ENCODE data around the gene LDLRAD4.

The LDLRAD4 gene

DNA sequence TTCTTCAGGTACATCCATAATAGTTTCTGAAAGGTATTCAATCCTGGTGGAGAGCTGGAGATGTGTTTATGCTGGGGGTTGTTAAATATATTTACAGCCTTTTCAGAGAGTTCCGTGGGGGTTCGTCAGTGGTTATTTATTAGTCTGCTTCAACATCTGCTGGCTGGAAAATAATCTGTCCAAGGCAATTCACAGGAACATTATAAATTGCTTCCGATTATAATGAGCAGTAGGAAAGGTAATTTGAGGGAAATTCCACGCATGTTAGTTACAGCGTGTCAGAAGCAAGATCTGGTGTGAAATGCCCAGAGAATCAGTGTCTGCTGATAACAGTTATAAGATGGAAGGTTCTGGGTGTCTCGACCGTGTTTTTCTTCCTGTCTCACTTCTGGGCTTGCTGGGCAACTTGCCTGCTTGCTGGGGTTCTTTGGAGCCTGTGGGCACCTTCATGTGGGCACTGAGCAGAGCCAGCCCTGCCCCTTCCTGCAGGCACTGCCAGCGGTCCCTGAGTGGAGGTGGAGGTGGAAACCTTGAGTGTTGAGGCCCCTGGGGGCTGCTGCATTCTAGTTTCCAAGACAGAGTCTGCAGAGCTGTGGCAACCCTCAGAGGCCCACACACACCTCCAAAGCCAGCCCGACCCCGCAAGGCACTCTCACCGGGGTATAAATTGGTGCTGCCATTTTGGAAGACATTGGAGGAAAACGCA is 322.1 kb downstream of the LDLRAD4 start:
- no peaks in the 10 kb centered on the region for H3K36me3 ChIP-seq
- TF ChIP-seq, protein P1, sequence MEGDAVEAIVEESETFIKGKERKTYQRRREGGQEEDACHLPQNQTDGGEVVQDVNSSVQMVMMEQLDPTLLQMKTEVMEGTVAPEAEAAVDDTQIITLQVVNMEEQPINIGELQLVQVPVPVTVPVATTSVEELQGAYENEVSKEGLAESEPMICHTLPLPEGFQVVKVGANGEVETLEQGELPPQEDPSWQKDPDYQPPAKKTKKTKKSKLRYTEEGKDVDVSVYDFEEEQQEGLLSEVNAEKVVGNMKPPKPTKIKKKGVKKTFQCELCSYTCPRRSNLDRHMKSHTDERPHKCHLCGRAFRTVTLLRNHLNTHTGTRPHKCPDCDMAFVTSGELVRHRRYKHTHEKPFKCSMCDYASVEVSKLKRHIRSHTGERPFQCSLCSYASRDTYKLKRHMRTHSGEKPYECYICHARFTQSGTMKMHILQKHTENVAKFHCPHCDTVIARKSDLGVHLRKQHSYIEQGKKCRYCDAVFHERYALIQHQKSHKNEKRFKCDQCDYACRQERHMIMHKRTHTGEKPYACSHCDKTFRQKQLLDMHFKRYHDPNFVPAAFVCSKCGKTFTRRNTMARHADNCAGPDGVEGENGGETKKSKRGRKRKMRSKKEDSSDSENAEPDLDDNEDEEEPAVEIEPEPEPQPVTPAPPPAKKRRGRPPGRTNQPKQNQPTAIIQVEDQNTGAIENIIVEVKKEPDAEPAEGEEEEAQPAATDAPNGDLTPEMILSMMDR (IDR thresholded peaks at IDR 0.05; ENCODE audit: low read depth, low read length): no peak
- no peak overlapping the region for H3K4me3 ChIP-seq (ENCODE audit: low read depth, low read length)
- no peak for DNase-seq
- no peaks in the 10 kb centered on the region for H3K9me3 ChIP-seq (ENCODE audit: severe bottlenecking)
- no peak overlapping the region for H3K27ac ChIP-seq
- no peaks in the 10 kb centered on the region for H3K27me3 ChIP-seq (ENCODE audit: insufficient read depth, low read depth, severe bottlenecking)

DNA sequence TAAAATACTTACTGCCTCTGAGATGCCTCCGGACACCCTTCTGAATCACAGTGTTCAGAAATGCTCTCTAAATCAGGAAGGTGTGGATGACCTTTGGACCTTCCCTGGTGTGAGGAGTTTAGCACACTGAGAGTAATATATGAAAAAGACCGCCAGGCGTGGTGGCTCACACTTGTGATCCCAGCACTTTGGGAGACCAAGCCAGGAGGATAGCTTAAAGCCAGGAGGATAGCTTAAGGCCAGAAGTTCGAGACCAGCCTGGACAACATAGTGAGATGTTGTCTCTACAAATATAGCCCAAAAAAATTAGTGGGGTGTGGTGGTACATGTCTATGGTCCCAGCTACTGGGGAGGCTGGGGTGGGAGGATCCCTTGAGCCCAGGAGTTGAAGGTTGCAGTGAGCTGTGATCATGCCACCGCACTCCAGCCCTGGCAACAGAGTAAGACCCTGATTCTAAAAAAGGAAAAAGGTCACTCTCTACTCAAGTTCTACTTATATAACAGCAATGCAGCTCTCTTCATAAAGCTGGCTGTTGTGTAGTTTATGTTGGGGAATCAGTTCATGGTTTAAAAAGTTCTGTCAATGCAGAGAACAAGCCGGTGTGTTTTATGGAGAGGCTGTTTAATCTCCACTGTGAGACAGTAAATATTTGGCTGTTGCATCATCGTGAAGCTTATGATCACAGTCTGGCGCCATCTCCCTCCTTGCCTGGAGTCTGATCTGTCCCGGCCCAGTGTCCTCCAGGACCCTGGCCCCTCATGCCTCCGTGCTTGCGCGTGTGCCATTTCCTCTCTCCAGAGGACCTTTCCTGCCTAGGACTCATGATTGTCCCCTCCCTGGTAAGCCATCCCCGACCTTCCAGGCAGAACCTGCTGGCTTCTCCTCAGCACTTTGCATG is 323.3 kb downstream of the LDLRAD4 start:
- TF ChIP-seq, protein P1 (IDR thresholded peaks at IDR 0.05; ENCODE audit: low read depth, low read length): no peak
- Histone ChIP-seq H3K27me3 (ENCODE audit: insufficient read depth, low read depth, severe bottlenecking) (no peaks in the 10 kb centered on the region), H3K27ac (no peak overlapping the region), H3K9me3 (ENCODE audit: severe bottlenecking) (no peaks in the 10 kb centered on the region), H3K4me3 (ENCODE audit: low read depth, low read length) (no peak overlapping the region), H3K36me3 (no peaks in the 10 kb centered on the region)
- no peak for DNase-seq

DNA sequence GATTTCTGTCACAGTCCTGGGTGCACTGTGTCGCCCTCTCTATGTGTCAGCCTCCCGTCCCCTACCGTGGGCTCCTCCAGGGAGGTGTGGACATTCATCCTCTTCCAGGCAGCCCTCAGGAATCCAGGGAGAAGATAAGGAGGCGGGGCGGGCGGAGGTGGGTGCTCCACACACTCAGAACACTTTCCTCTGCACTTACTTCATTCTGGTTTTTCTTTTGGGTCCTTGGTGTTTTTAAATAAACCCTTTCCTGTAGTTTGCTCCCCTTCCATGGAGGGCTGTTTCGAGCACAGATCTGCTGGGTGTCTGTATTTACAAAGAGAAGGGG is 323.9 kb downstream of the LDLRAD4 start:
- Histone ChIP-seq H3K4me3 (ENCODE audit: low read depth, low read length) (no peak overlapping the region), H3K9me3 (ENCODE audit: severe bottlenecking) (no peaks in the 10 kb centered on the region), H3K36me3 (no peaks in the 10 kb centered on the region), H3K27ac (no peak overlapping the region), H3K27me3 (ENCODE audit: insufficient read depth, low read depth, severe bottlenecking) (no peaks in the 10 kb centered on the region)
- no peak for DNase-seq
- TF ChIP-seq, protein P1 (IDR thresholded peaks at IDR 0.05; ENCODE audit: low read depth, low read length): no peak

DNA sequence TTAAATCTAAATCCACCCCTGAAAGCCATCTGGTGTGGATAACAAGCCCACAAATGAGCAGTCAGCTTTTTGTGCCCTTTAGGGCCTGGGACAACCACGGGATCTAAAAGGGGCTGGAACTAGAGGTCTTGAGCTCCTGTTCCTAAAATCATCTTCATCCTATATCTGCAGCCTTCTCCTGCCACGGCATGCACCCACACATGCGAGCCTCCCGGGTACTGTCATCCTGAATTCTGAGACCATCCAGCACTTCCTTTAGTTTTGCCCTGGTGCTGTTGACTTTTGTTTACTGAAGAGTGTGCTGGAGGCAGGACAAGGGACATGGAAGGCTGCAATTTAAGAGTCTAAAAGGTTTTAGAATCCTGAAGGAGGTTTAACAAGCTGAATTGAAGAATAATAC is 324.6 kb downstream of the LDLRAD4 start:
- H3K4me3 ChIP-seq (ENCODE audit: low read depth, low read length): no peak overlapping the region
- H3K27me3 ChIP-seq (ENCODE audit: insufficient read depth, low read depth, severe bottlenecking): no peaks in the 10 kb centered on the region
- TF ChIP-seq, protein P1 (IDR thresholded peaks at IDR 0.05; ENCODE audit: low read depth, low read length): no peak
- DNase-seq: no peak
- no peaks in the 10 kb centered on the region for H3K36me3 ChIP-seq
- H3K9me3 ChIP-seq (ENCODE audit: severe bottlenecking): no peaks in the 10 kb centered on the region
- H3K27ac ChIP-seq: no peak overlapping the region

DNA sequence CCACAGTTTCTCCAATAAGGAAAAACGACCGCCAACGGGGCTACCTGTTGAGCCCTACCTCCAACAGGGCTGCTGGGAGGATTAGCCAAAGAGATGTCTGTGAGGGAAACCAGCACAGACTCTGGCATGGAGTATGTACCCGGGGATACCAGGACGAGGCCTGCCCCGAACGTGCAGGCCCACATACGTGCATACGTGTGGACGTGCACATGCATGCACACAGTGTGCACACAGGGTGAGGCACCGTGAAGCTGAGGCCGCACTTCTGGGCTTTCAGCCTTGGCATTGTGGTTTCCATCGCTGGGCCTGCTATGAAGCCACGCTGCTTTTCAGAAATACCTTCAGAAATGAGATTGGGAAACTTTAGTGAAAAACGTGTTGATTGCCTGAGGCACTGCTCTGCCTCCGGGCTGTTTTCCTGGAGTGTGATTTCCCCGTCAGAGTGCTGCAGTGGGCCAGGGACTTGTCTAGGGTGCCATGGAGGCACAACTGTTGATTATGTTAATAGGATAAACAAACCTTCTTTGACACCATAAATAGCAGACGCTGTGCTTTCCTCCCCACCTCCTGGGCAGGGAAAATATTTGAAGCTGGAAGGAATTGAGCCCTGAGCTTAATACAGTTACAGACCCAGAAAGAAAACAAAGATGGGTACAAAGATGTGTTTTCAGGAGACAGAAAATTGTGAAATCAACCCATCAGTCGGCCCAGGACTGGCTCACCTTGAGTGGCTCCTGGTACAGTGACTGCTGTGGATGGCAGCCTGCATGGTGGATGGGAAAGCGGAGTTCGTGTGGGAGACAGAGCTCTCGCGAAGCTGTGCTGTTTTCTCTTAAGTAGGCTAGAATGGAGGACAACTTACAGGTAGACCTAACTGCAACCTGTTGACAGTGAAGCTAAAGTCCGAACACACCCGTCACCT is 325.5 kb downstream of the LDLRAD4 start:
- H3K27ac ChIP-seq: no peak overlapping the region
- H3K27me3 ChIP-seq (ENCODE audit: insufficient read depth, low read depth, severe bottlenecking): no peaks in the 10 kb centered on the region
- H3K36me3 ChIP-seq: no peaks in the 10 kb centered on the region
- no peaks in the 10 kb centered on the region for H3K9me3 ChIP-seq (ENCODE audit: severe bottlenecking)
- no peak overlapping the region for H3K4me3 ChIP-seq (ENCODE audit: low read depth, low read length)
- TF ChIP-seq, protein P1 (IDR thresholded peaks at IDR 0.05; ENCODE audit: low read depth, low read length): no peak
- no peak for DNase-seq

Measured in WERI-Rb-1 (cell line).